Gastrocnemius medialis (tissue), 4 donors: ENCODE measurements around the gene MEOX1.

Experiments used
- CTCF ChIP-seq, 5 experiments: fragments of 450-650 bp in 3 of 5; fragments of 200-600 bp in 2 of 5; sonication (generic) in 2 of 5; IDR thresholded peaks in 4 of 5; conservative IDR thresholded peaks in 1 of 5; 1 replicate in 4 of 5; 2 replicates in 1 of 5; pipeline ENCODE4 v1.5.1; 2016 to 2019; ENCODE audit warnings: antibody characterized with exemption in 5 of 5, mild to moderate bottlenecking in 3 of 5, moderate library complexity in 3 of 5
- POLR2A ChIP-seq, 2 donors: fragments of 450-650 bp; IDR thresholded peaks; one replicate each; pipeline ENCODE4 v1.6.1; 2017; ENCODE audit warnings: antibody characterized with exemption in 2 of 2, mild to moderate bottlenecking in 2 of 2, moderate library complexity in 2 of 2

GRCh38 chr17:43696891-43697290 is 35.2 kb upstream of the MEOX1 start:
- no peak for TF ChIP-seq CTCF (IDR thresholded peaks at IDR 0.05 in 4 of 5, conservative IDR thresholded peaks at IDR 0.05 in 1 of 5)
- TF ChIP-seq POLR2A (IDR thresholded peaks at IDR 0.05) = no peak
